Stimulated activated CD4-positive, alpha-beta T cell treated with anti-CD3 and anti-CD28 coated beads, Interleukin-2, amount 100 ng/mL, for 24 hours (primary cell): ENCODE results near the gene TTK.
"Not testable (repeated sequence)": the region's sequence is repeated elsewhere in the genome, so short reads cannot be mapped to it uniquely, and the experiment has no call there.

Experiments
- DNase-seq, 2 donors: peaks; one replicate each; pipeline ENCODE4 v3.0.0-alpha.2; 2020

The TTK gene

DNA sequence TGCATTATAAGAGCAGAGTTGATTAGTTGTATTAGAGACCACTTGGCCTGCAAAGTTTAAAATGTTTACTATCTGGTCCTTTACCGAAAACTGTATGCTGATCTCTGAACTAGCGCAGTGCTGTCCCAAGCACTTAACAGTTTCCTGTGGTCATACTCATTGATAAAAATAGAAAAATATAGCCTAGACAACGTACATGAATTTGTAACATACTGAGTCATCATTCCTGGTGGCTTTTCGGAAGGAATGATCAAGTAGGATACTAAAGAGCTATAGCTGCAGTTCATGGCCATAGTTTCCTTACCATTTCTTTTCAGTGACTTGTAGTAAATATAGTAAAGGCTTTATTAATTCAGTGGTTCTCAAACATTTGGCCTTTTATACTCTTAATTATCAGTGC lies 18.4 kb downstream of the TTK start:
- DNase-seq: no peak

DNA sequence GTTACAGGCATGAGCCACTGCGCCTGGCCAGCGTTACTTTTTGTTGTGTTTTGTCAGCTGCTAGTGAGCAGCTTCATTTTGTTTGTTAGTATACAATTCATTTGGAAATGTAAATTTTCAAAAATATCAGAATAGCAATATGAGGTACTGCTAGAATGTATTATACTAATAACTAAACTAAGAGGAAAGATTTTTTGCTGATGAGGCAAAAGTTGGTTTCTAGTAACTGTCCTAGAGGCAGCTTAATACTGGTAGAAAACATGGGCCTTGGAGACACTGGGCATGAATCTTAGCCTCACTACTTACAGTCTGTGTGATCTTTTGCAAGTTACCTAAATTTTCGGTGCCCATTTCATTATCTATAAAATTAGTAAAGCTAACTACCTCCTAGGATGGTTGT lies 24.1 kb downstream of the TTK start:
- DNase-seq: no peak

DNA sequence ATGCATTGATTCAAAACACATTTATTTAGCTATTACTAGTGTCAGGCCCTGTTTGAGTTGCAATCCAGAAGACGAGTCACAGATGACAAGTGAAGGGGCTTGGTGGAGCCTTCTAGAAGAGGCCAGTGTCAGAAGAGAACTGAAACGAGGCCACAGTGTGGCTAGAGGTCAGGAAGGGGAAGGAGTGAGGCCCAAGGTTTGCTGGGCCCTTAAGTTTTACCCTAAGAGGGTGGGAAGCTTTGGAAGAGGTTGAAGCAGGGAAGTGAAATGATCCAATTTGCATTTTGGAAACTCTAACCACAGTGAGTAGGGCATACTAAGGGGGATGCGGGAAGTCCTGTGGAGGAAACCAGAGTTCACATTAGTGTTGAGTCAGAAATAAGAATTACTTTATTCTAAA lies 25.0 kb downstream of the TTK start:
- no peak for DNase-seq

DNA sequence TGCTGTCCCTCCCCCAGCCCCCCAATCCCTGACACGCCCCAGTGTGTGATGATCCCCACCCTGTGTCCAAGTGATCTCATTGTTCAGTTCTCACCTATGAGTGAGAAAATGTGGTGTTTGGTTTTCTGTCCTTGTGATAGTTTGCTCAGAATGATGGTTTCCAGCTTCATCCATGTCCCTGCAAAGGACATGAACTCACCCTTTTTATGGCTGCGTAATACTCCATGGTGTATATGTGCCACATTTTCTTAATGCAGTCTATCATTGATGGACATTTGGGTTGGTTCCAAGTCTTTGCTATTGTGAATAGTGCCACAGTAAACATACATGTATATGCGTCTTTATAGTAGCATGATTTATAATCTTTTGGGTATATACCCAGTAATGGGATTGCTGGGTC lies 43.8 kb downstream of the TTK start:
- not testable (repeated sequence) for DNase-seq

DNA sequence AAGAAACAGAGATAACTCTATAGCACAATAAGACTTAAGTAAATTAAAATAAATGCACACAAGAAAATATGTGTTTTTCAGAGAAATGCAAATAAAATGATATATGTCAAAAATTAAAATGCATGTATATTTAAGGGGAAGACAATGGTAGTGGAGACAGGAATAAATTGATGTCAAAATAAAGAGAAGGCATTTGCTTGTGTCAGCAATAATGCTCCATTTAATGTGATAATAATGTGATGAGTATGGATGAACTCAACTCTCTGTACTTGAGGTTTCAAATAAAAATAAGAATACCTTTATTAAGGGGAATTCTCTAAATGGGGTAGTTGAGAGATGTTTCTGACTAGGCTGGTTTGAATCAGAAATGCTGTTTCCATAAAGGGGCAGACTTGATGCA lies 56.3 kb downstream of the TTK start:
- DNase-seq: no peak

DNA sequence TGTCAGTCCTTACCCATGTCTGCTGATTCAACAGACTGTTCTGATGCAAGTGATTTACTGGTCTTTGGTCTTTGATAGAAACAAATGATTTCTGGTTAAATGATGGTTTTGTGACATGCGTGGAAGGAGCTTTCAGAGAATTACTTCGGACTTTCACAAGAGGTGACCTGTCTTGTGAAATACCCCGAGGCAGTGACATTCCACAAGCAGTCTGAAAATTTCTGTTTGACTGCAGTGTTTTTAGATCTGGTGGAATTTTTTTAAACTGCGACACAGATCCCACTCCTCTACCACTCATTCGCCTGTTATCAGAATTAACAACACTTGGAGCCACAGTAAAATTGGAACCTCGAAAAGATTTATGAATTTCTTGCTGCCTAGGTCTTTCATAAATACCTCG lies 63.7 kb downstream of the TTK start:
- DNase-seq: not testable (repeated sequence)

DNA sequence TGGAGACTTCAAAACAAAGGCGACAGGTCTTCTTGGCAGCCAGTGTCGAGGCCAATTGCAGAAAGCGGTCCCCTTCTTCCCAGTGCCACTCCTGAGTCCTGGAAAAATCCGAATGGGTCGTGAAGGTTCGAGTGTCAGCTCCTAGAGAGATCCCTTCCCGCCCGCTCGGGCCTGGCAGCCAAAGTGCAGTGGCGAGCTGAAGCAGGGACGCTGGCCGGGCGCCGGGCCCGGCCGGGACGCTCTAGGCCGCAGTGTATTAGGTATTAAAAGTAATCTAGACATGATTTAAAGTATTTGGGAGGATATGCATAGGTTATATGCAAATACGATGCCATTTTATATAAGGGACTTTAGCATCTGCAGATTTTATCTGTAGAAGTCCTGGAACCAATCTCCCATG lies 66.0 kb downstream of the TTK start:
- not testable (repeated sequence) for DNase-seq

DNA sequence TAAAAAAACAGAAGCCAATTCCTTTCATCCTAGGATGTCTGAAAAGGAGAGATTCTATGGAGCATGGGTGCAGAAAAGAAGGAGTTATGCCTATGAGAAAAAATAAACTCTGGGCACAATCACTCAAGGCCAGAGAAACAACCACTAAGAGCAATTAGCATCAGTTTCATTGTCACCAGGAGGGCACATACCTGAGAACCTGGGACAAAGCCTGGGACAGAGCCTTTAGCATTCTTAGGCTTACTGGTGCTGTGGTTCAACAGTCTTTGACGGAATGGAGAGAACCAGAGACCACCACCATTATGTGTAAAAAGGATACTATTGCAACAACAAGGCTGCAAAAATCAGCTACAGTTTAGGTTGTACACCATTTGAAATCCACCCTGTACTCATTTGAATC lies 72.6 kb downstream of the TTK start:
- no peak for DNase-seq

DNA sequence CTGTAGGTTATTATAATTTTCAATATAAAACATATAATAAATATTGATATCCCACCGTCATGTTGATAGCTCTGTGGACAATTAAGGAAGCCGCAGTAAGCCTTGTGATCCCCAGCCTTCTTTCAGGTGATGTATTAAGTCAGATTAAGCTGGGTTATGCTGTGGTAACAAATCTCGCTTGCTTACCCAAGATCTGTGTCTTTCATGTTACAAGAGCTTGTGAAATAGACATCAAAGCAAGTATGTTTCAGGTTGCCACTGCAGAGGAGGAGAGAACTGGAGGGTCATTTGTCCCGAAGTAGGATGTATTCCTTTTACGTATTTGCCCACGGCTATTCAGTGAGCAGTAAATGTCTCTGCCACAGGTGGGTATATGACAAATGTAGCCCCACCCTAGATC lies 84.2 kb downstream of the TTK start:
- no peak for DNase-seq

DNA sequence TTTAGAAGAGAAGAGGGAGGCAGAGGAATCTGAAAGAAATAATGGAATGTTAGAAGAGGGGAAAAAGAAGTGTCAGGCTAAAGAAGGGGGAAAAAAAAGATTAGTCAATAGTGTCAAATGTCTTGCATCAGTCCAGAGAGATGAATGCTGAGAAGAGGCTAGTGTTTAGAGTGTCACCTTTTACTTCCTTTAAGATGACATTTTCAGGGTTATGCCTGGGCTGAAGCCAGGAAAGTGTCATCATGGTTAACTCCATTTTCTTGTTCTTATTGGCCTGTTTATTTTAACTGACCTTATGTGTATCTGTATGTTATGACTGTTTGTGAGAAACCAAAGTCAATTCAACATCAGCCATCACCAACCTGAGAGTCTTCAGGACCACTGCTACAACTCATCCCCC lies 87.1 kb downstream of the TTK start:
- no peak for DNase-seq
